T-helper 2 cell (primary cell): ENCODE measurements around the gene DUSP7.

Experiments used
- DNase-seq, 5 experiments: peaks; one replicate each; pipeline versions ENCODE4 v3.0.0 to v3.0.0-alpha.2; 2012 to 2022

The DUSP7 gene

GRCh38 chr3:52067526-52067925 lies 11.2 kb upstream of the DUSP7 start:
- DNase-seq, result no peak

- no peak for DNase-seq
Observed at GRCh38 chr3:52067046-52067445, 10.7 kb upstream of the DUSP7 start.

- no peak for DNase-seq
Observed at GRCh38 chr3:52065264-52065756, 8.9 kb upstream of the DUSP7 start.

- no peak for DNase-seq
Observed at GRCh38 chr3:52064561-52064960, 8.2 kb upstream of the DUSP7 start.

GRCh38 chr3:52063026-52063723 lies 6.8 kb upstream of the DUSP7 start:
- no peak for DNase-seq

- DNase-seq, result no peak
Observed at GRCh38 chr3:52062505-52062904, 6.1 kb upstream of the DUSP7 start.

GRCh38 chr3:52061121-52061910 lies 4.9 kb upstream of the DUSP7 start:
- DNase-seq, result no peak

GRCh38 chr3:52059781-52060180 lies 3.4 kb upstream of the DUSP7 start:
- no peak for DNase-seq

- DNase-seq, result no peak
Observed at GRCh38 chr3:52057812-52058495, 1.6 kb upstream of the DUSP7 start.

GRCh38 chr3:52056968-52057811 lies 819 bp upstream of the DUSP7 start:
- DNase-seq, result peak; percentile 99

- peak; percentile 13 to 80 (median 33) for DNase-seq
Observed at GRCh38 chr3:52055537-52056351, 627 bp downstream of the DUSP7 start.

GRCh38 chr3:52054661-52055511 lies 1.5 kb downstream of the DUSP7 start:
- peak in 2 of 5 experiments; percentile 25 to 44 for DNase-seq

- DNase-seq, result peak in 3 of 5 experiments; percentile 9 to 72 (median 19)
Observed at GRCh38 chr3:52053307-52054304, 2.8 kb downstream of the DUSP7 start.

GRCh38 chr3:52052831-52053306 lies 3.5 kb downstream of the DUSP7 start:
- DNase-seq, result peak in 2 of 5 experiments; percentile 51 to 54

GRCh38 chr3:52051444-52051843 lies 4.9 kb downstream of the DUSP7 start:
- DNase-seq, result no peak

GRCh38 chr3:52050571-52050970 lies 5.8 kb downstream of the DUSP7 start:
- DNase-seq, result no peak

GRCh38 chr3:52049503-52049902 lies 6.9 kb downstream of the DUSP7 start:
- no peak for DNase-seq

- DNase-seq, result no peak
Observed at GRCh38 chr3:52047295-52047960, 8.9 kb downstream of the DUSP7 start.

- no peak for DNase-seq
Observed at GRCh38 chr3:52046902-52047239, 9.5 kb downstream of the DUSP7 start.
